Measurements from ENCODE around the gene COMMD7. TPM values are rescaled to one million over a fixed set of nuclear protein-coding genes. Genes with fewer than 3 reads are reported as not detected.
"Not testable (repeated sequence)": the region's sequence is repeated elsewhere in the genome, so short reads cannot be mapped to it uniquely, and the experiment has no call there.

COMMD7 gene
- total RNA-seq, 1 donor from 2014 or later = 26.3 TPM

- not testable (repeated sequence) for DNase-seq (ENCODE audit: low read depth in 2 of 2)
Measured at GRCh38 chr20:32765230-32765875, 22.1 kb upstream of the COMMD7 start.

GRCh38 chr20:32764005-32764960 lies 21.0 kb upstream of the COMMD7 start:
- DNase-seq (ENCODE audit: low read depth in 2 of 2) = no peak

- no peak for DNase-seq (ENCODE audit: low read depth in 2 of 2)
Measured at GRCh38 chr20:32763202-32764004, 20.1 kb upstream of the COMMD7 start.

GRCh38 chr20:32762754-32763201 lies 19.5 kb upstream of the COMMD7 start:
- DNase-seq (ENCODE audit: low read depth in 2 of 2) = no peak

- DNase-seq (ENCODE audit: low read depth in 2 of 2) = peak; percentile 34 to 86
Measured at GRCh38 chr20:32761831-32762753, 18.8 kb upstream of the COMMD7 start, which contains the start of gene DNMT3B. TSS of gene DNMT3B (plus strand) at chr20:32762385. CDS start at chr20:32780324, 17,939 bp downstream.

GRCh38 chr20:32761417-32761830 lies 18.2 kb upstream of the COMMD7 start:
- no peak for DNase-seq (ENCODE audit: low read depth in 2 of 2)

- DNase-seq (ENCODE audit: low read depth in 2 of 2) = no peak
Measured at GRCh38 chr20:32756156-32756555, 12.9 kb upstream of the COMMD7 start.

- no peak for DNase-seq (ENCODE audit: low read depth in 2 of 2)
Measured at GRCh38 chr20:32753731-32754130, 10.5 kb upstream of the COMMD7 start.

- no peak for DNase-seq (ENCODE audit: low read depth in 2 of 2)
Measured at GRCh38 chr20:32752458-32753250, 9.4 kb upstream of the COMMD7 start.

GRCh38 chr20:32751702-32752457 lies 8.6 kb upstream of the COMMD7 start:
- no peak for DNase-seq (ENCODE audit: low read depth in 2 of 2)

- no peak for DNase-seq (ENCODE audit: low read depth in 2 of 2)
Measured at GRCh38 chr20:32751293-32751692, 8.0 kb upstream of the COMMD7 start.

- no peak for DNase-seq (ENCODE audit: low read depth in 2 of 2)
Measured at GRCh38 chr20:32749914-32750637, 6.8 kb upstream of the COMMD7 start.

- no peak for DNase-seq (ENCODE audit: low read depth in 2 of 2)
Measured at GRCh38 chr20:32742322-32743236, 688 bp downstream of the COMMD7 start.

GRCh38 chr20:32741151-32741550 lies 2.1 kb downstream of the COMMD7 start:
- no peak for DNase-seq (ENCODE audit: low read depth in 2 of 2)

GRCh38 chr20:32737371-32738223 lies 5.7 kb downstream of the COMMD7 start:
- DNase-seq (ENCODE audit: low read depth in 2 of 2) = peak in 1 of 2 donors; percentile 42

- DNase-seq (ENCODE audit: low read depth in 2 of 2) = no peak
Measured at GRCh38 chr20:32731882-32732266, 11.4 kb downstream of the COMMD7 start.
